GM12892 (cell line): Measurements from ENCODE around the gene DLL1.

Source experiments
- DNase-seq: peaks from one replicate; pipeline ENCODE4 v3.0.0; 2011; ENCODE audit not compliant: insufficient read length
- FAIRE-seq: peaks from 2 replicates; lab custom pipeline; 2011; peaks lifted over from hg19 to GRCh38; lab: Jason Lieb, UNC
- POLR2A ChIP-seq: IDR thresholded peaks from 2 replicates; pipeline ENCODE4 v1.6.1; 2011; ENCODE audit warnings: low read depth, low read length, control low read depth
- POLR2AphosphoS5 ChIP-seq: IDR thresholded peaks from 2 replicates; pipeline ENCODE4 v1.6.1; 2011; ENCODE audit warnings: low read depth, low read length, control low read depth
- TAF1 ChIP-seq: IDR thresholded peaks from 2 replicates; pipeline ENCODE4 v1.6.1; 2011; ENCODE audit warnings: low read depth, mild to moderate bottlenecking, control low read depth, low read length, borderline replicate concordance

The DLL1 gene

GRCh38 chr6:170262489-170263088, 28.3 kb downstream of the DLL1 start:
- DNase-seq (no peak), FAIRE-seq (no peak)
- TF ChIP-seq TAF1 (no peak), POLR2AphosphoS5 (no peak), POLR2A (no peak)

DNA sequence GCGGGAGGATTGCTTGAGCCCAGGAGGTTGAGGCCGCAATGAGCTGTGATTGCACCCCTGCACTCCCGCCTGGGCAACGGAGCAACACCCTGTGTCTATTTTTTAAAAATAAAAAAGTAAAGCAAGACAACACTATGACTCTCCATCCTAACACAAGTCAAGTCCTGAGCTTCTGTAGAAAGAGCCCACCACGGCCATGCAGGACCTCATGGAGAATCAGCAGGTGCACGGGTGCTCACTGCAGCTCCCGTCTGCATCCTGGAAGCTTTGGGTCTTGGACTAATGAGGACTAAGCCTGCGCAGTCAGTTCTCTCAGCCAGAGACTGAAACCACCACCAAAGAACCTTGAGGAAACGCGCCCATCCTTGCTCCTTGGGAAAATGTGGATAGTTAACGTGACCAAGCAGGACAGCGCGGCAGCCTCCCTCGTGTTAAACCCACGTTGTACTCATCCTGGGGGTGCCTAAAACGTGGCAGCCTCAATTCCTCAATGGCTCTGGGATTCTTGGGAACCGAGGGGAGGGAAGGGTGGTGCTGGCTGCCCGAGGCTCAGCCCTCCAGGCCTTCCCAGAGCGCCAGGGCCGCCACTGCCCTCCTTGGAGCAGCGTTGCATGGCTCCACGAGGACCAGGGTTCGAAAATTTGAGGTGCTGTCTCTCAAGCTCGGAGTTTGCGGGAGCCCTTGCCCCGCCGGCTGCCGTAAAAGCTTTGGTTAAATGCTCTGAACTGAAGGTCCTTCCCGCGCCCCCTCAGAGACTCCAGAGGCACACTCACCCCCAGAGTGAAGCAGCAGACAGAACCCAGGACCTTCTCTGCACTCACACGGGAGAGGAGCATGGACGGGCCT, 29.0 kb downstream of the DLL1 start:
- FAIRE-seq (no peak), DNase-seq (no peak)
- TF ChIP-seq POLR2A = no peak

- DNase-seq = no peak
- no peak for FAIRE-seq
- TF ChIP-seq POLR2AphosphoS5 (no peak), TAF1 (no peak), POLR2A (no peak)
Measured at GRCh38 chr6:170260686-170261085, 30.2 kb downstream of the DLL1 start.

GRCh38 chr6:170259278-170259677, 31.6 kb downstream of the DLL1 start:
- TF ChIP-seq POLR2A = no peak
- no peak for TF ChIP-seq TAF1
- TF ChIP-seq POLR2AphosphoS5 = no peak
- DNase-seq (no peak), FAIRE-seq (no peak)

GRCh38 chr6:170258407-170258806, 32.5 kb downstream of the DLL1 start:
- DNase-seq (no peak), FAIRE-seq (no peak)

GRCh38 chr6:170257376-170257775, 33.5 kb downstream of the DLL1 start:
- FAIRE-seq = no peak
- TF ChIP-seq TAF1 (no peak), POLR2AphosphoS5 (no peak), POLR2A (no peak)
- DNase-seq = no peak

More at GRCh38 chr6:170258407-170258806, 32.5 kb downstream of the DLL1 start:
- TF ChIP-seq TAF1 (no peak), POLR2AphosphoS5 (no peak), POLR2A (no peak)

GRCh38 chr6:170256641-170257040, 34.2 kb downstream of the DLL1 start:
- DNase-seq (no peak), FAIRE-seq (no peak)
- TF ChIP-seq POLR2A = no peak
- no peak for TF ChIP-seq TAF1
- TF ChIP-seq POLR2AphosphoS5 = no peak

DNA sequence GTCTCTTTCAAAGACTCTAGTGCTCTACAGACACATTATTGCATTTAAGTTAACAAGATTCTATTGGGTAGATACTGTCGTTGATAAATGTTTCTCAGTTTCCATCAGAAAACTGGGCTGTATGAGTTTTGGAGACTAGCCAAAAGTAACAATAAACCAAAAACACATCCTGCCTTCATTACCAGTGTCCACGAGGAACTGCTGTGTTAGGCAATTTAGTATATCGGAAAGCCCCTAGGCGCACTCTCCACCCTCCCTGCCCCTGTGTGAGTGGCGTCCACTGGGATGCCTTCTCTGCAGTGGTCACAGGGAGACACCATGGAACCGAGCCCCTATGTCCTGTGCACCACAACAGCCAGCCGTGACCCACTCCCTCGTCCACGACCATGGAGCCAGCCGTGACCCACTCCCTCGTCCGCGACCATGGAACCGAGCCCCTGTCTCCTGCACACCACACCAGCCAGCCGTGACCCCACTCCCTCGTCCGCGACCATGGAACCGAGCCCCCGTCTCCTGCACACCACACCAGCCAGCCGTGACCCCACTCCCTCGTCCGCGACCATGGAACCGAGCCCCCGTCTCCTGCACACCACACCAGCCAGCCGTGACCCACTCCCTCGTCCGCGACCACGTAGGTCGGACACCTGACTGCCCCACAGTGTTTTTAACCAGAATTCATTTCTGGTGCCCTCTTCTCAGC, 35.3 kb downstream of the DLL1 start:
- TF ChIP-seq POLR2A (no peak), POLR2AphosphoS5 (no peak)
- FAIRE-seq (no peak), DNase-seq (no peak)

GRCh38 chr6:170254315-170255213, 36.3 kb downstream of the DLL1 start:
- FAIRE-seq = no peak
- no peak for DNase-seq
- TF ChIP-seq POLR2AphosphoS5 (no peak), POLR2A (no peak), TAF1 (no peak)

DNA sequence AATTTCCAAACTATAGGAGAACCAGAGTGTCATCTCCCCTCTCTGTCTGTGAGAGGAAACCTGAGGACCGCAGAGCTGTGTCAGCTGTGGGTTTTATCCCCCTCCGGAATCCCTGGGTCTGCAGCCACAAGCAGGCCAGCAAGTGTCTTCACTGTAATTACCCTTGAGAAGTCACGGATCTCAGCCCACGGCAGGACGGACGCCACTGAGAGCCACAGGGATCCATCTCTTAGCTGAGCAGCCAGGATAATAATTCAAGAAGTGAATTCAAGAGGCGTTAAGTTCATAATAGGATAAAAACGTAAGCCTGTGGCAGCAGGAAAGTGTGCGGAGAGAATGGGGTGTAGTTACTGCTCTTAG, 37.0 kb downstream of the DLL1 start:
- FAIRE-seq = no peak
- DNase-seq = no peak
- TF ChIP-seq POLR2AphosphoS5 (no peak), TAF1 (no peak), POLR2A (no peak)

- no peak for TF ChIP-seq POLR2AphosphoS5
- TF ChIP-seq POLR2A = no peak
- no peak for TF ChIP-seq TAF1
- no peak for FAIRE-seq
Measured at GRCh38 chr6:170253226-170253909, 37.5 kb downstream of the DLL1 start.

More at GRCh38 chr6:170253226-170253909, 37.5 kb downstream of the DLL1 start:
- no peak for DNase-seq
